ENCODE data around the gene ELOVL5.

The ELOVL5 gene

DNA sequence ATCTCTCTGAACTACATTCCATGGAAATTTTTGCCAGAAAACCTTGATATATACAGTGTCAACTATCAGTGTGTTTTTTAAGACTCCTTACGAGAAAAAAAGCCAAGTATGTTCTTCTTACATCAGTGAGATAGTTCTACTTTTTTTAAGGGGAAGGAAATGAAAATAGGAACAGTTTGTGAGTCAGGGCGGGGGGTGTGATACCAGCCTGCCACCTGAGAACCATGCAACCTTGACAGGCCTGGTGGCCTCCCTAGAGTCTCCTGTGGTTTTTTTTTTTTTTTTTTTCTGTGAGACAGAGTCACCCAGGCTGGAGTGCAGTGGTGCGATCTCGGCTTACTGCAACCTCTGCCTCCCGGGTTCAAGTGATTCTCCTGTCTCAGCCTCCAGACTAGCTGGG, 103.8 kb downstream of the ELOVL5 start:
- Histone ChIP-seq H3F3A (ENCODE audit: low read depth) (no peaks in the 10 kb centered on the region), H3K4me3 (ENCODE audit: low read length, poor library complexity, severe bottlenecking) (no peak overlapping the region), H4K20me1 (ENCODE audit: insufficient read depth, low read length, poor library complexity, severe bottlenecking) (no peaks in the 10 kb centered on the region), H3K27me3 (ENCODE audit: insufficient read depth, low read length, poor library complexity, severe bottlenecking) (no peaks in the 10 kb centered on the region), H3K9ac (ENCODE audit: low read depth, low read length, poor library complexity, severe bottlenecking) (no peak overlapping the region), H3K4me2 (ENCODE audit: low read depth, low read length, poor library complexity, severe bottlenecking) (no peak overlapping the region), H3K9me2 (replicated peaks; ENCODE audit: low read depth, low read length) (no peaks in the 10 kb centered on the region), H3K9me3 (ENCODE audit: insufficient read depth, low read depth, low read length) (no peaks in the 10 kb centered on the region), H3K36me3 (ENCODE audit: insufficient read depth, low read length) (no peaks in the 10 kb centered on the region), H3K4me1 (ENCODE audit: insufficient read depth, low read length, poor library complexity, severe bottlenecking) (peaks cover 5% of the 10 kb centered on the region), H3K79me2 (ENCODE audit: insufficient read depth, low read length) (no peaks in the 10 kb centered on the region), H2AFZ (ENCODE audit: low read length) (no peak overlapping the region)
- no peak for TF ChIP-seq EZH2phosphoT487 (IDR thresholded peaks at IDR 0.05; ENCODE audit: borderline replicate concordance)
- TF ChIP-seq, protein P1, sequence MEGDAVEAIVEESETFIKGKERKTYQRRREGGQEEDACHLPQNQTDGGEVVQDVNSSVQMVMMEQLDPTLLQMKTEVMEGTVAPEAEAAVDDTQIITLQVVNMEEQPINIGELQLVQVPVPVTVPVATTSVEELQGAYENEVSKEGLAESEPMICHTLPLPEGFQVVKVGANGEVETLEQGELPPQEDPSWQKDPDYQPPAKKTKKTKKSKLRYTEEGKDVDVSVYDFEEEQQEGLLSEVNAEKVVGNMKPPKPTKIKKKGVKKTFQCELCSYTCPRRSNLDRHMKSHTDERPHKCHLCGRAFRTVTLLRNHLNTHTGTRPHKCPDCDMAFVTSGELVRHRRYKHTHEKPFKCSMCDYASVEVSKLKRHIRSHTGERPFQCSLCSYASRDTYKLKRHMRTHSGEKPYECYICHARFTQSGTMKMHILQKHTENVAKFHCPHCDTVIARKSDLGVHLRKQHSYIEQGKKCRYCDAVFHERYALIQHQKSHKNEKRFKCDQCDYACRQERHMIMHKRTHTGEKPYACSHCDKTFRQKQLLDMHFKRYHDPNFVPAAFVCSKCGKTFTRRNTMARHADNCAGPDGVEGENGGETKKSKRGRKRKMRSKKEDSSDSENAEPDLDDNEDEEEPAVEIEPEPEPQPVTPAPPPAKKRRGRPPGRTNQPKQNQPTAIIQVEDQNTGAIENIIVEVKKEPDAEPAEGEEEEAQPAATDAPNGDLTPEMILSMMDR (conservative IDR thresholded peaks at IDR 0.05; ENCODE audit: low read length): no peak

DNA sequence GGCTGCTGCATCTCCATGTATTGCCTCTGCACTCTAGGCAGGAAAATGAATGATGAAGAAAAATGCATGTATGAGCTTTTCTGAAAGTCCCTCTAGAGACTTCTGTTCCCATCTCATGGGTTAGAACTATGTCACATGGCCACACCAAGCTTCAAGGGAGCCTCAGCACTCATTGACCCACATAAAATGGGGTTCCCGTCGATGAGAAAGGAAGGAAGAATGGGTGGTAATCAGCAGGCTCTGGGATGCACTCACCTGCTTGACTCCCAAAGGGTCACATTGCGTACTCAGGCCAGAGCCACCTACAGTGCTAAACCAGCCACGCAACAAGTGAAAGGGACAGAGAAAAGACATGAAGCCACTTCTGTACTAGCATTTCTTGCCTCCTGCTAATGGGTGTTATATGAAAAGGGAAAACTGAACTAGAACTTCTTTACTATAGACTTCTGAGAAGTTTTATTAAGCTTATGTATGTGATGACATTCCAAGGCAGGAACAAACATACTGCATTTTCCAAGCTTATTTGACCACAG, 104.3 kb downstream of the ELOVL5 start:
- H3K4me3 ChIP-seq (ENCODE audit: low read length, poor library complexity, severe bottlenecking): no peak overlapping the region
- no peak overlapping the region for H3K4me2 ChIP-seq (ENCODE audit: low read depth, low read length, poor library complexity, severe bottlenecking)

DNA sequence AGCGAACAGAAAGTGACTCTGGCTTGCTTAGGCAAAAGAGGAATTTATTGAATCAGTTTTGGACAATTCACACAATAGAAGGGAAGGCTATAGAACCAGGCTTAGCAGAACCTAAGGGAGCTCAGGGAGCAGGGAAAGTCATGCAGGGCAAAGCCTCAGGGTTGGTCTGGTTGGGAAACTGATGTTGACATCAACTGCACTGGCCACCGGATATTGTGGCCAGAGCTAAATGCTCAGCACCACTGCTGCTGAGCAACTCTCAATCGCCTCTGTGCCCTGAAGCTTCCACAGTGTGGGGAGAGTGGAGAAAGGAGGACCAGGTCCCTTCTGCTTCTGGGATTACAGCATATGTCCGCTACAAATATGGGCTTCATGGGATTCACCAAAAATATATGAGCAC, 106.8 kb downstream of the ELOVL5 start:
- H3K9ac ChIP-seq (ENCODE audit: low read depth, low read length, poor library complexity, severe bottlenecking): no peak overlapping the region
- H3K9me2 ChIP-seq (replicated peaks; ENCODE audit: low read depth, low read length): no peaks in the 10 kb centered on the region
- H3K27me3 ChIP-seq (ENCODE audit: insufficient read depth, low read length, poor library complexity, severe bottlenecking): no peaks in the 10 kb centered on the region
- peaks cover 5% of the 10 kb centered on the region for H3K4me1 ChIP-seq (ENCODE audit: insufficient read depth, low read length, poor library complexity, severe bottlenecking)
- no peaks in the 10 kb centered on the region for H3K79me2 ChIP-seq (ENCODE audit: insufficient read depth, low read length)
- H3K4me3 ChIP-seq (ENCODE audit: low read length, poor library complexity, severe bottlenecking): no peak overlapping the region
- H3F3A ChIP-seq (ENCODE audit: low read depth): no peaks in the 10 kb centered on the region
- no peaks in the 10 kb centered on the region for H3K36me3 ChIP-seq (ENCODE audit: insufficient read depth, low read length)
- no peaks in the 10 kb centered on the region for H3K9me3 ChIP-seq (ENCODE audit: insufficient read depth, low read depth, low read length)
- no peak overlapping the region for H2AFZ ChIP-seq (ENCODE audit: low read length)
- H3K4me2 ChIP-seq (ENCODE audit: low read depth, low read length, poor library complexity, severe bottlenecking): no peak overlapping the region
- no peaks in the 10 kb centered on the region for H4K20me1 ChIP-seq (ENCODE audit: insufficient read depth, low read length, poor library complexity, severe bottlenecking)
- no peak for TF ChIP-seq EZH2phosphoT487 (IDR thresholded peaks at IDR 0.05; ENCODE audit: borderline replicate concordance)
- TF ChIP-seq, protein P1 (conservative IDR thresholded peaks at IDR 0.05; ENCODE audit: low read length): no peak

More for the DNA sequence above, 104.3 kb downstream of the ELOVL5 start:
- H3K9ac ChIP-seq (ENCODE audit: low read depth, low read length, poor library complexity, severe bottlenecking): no peak overlapping the region
- no peaks in the 10 kb centered on the region for H3K79me2 ChIP-seq (ENCODE audit: insufficient read depth, low read length)
- no peaks in the 10 kb centered on the region for H3K9me2 ChIP-seq (replicated peaks; ENCODE audit: low read depth, low read length)
- H3K36me3 ChIP-seq (ENCODE audit: insufficient read depth, low read length): no peaks in the 10 kb centered on the region
- no peaks in the 10 kb centered on the region for H3K27me3 ChIP-seq (ENCODE audit: insufficient read depth, low read length, poor library complexity, severe bottlenecking)
- H4K20me1 ChIP-seq (ENCODE audit: insufficient read depth, low read length, poor library complexity, severe bottlenecking): no peaks in the 10 kb centered on the region
- H3F3A ChIP-seq (ENCODE audit: low read depth): no peaks in the 10 kb centered on the region
- no peak for TF ChIP-seq EZH2phosphoT487 (IDR thresholded peaks at IDR 0.05; ENCODE audit: borderline replicate concordance)
- TF ChIP-seq, protein P1 (conservative IDR thresholded peaks at IDR 0.05; ENCODE audit: low read length): no peak
- peaks cover 5% of the 10 kb centered on the region for H3K4me1 ChIP-seq (ENCODE audit: insufficient read depth, low read length, poor library complexity, severe bottlenecking)
- no peak overlapping the region for H2AFZ ChIP-seq (ENCODE audit: low read length)
- no peaks in the 10 kb centered on the region for H3K9me3 ChIP-seq (ENCODE audit: insufficient read depth, low read depth, low read length)

Measured in Loucy (cell line).